ENCODE data around the gene ADAMTS13. TPM values are rescaled to one million over a fixed set of nuclear protein-coding genes. Genes with fewer than 3 reads are reported as not detected.
A peak's percentile ranks its signal among the peaks of the same experiment; 100 is the strongest.

ADAMTS13 gene
- total RNA-seq, 1 donor from 2014 or later = 2.4 TPM

GRCh38 chr9:133426011-133426410 lies 3.8 kb downstream of the ADAMTS13 start:
- Mint-ChIP-seq H3K27me3 (ENCODE audit: insufficient read depth, low read depth) (peaks cover 26% of the 10 kb centered on the region), H3K9me3 (no peaks in the 10 kb centered on the region), H3K27ac (no peak overlapping the region), H3K36me3 (no peaks in the 10 kb centered on the region), H3K4me1 (peaks cover 18% of the 10 kb centered on the region), H3K4me3 (no peak overlapping the region)
- peaks cover 15% of the 10 kb centered on the region for H3F3A ChIP-seq (ENCODE audit: low read depth)
- H2AFZ ChIP-seq (replicated peaks) = no peak overlapping the region
- H3K4me1 ChIP-seq = no peaks in the 10 kb centered on the region
- no peak overlapping the region for H3K9ac ChIP-seq
- peaks cover 36% of the 10 kb centered on the region for H3K27me3 ChIP-seq
- no peaks in the 10 kb centered on the region for H3K79me2 ChIP-seq (ENCODE audit: low read depth)
- no peaks in the 10 kb centered on the region for H3K36me3 ChIP-seq
- no peaks in the 10 kb centered on the region for H3K9me3 ChIP-seq (ENCODE audit: low read depth)
- H3K4me2 ChIP-seq = no peak overlapping the region
- DNase-seq (ENCODE audit: low spot score) = no peak
- no peak overlapping the region for H3K27ac ChIP-seq
- H4K20me1 ChIP-seq (ENCODE audit: low read depth) = no peaks in the 10 kb centered on the region
- TF ChIP-seq EZH2phosphoT487 (IDR thresholded peaks at IDR 0.05) = no peak
- TF ChIP-seq CTCF (IDR thresholded peaks at IDR 0.05) = no peak
- TF ChIP-seq EZH2 (IDR thresholded peaks at IDR 0.05) = no peak
- H3K4me3 ChIP-seq = no peak overlapping the region

GRCh38 chr9:133427658-133428348 lies 5.6 kb downstream of the ADAMTS13 start:
- H3K27me3 ChIP-seq = peaks cover 36% of the 10 kb centered on the region
- H4K20me1 ChIP-seq (ENCODE audit: low read depth) = no peaks in the 10 kb centered on the region
- H3K4me3 ChIP-seq = peak overlapping the region; percentile 42
- H3K4me2 ChIP-seq = peak overlapping the region; percentile 73
- Mint-ChIP-seq H3K27me3 (ENCODE audit: insufficient read depth, low read depth) (peaks cover 22% of the 10 kb centered on the region), H3K36me3 (no peaks in the 10 kb centered on the region), H3K27ac (no peak overlapping the region), H3K9me3 (no peaks in the 10 kb centered on the region), H3K4me1 (peaks cover 12% of the 10 kb centered on the region), H3K4me3 (peak overlapping the region; percentile 81)
- no peak overlapping the region for H3K27ac ChIP-seq
- TF ChIP-seq EZH2 (IDR thresholded peaks at IDR 0.05) (no peak), EZH2phosphoT487 (IDR thresholded peaks at IDR 0.05) (no peak), CTCF (IDR thresholded peaks at IDR 0.05) (no peak)
- no peaks in the 10 kb centered on the region for H3K36me3 ChIP-seq
- H2AFZ ChIP-seq (replicated peaks) = peak overlapping the region; percentile 58
- peaks cover 15% of the 10 kb centered on the region for H3F3A ChIP-seq (ENCODE audit: low read depth)
- no peaks in the 10 kb centered on the region for H3K4me1 ChIP-seq
- H3K9ac ChIP-seq = no peak overlapping the region
- no peaks in the 10 kb centered on the region for H3K9me3 ChIP-seq (ENCODE audit: low read depth)
- no peaks in the 10 kb centered on the region for H3K79me2 ChIP-seq (ENCODE audit: low read depth)
- DNase-seq (ENCODE audit: low spot score) = no peak

- Mint-ChIP-seq H3K36me3 (no peaks in the 10 kb centered on the region), H3K4me1 (peaks cover 12% of the 10 kb centered on the region), H3K4me3 (no peak overlapping the region), H3K27me3 (ENCODE audit: insufficient read depth, low read depth) (peaks cover 22% of the 10 kb centered on the region), H3K9me3 (no peaks in the 10 kb centered on the region), H3K27ac (no peak overlapping the region)
- H3K79me2 ChIP-seq (ENCODE audit: low read depth) = no peaks in the 10 kb centered on the region
- DNase-seq (ENCODE audit: low spot score) = peak; percentile 87
- H3K9ac ChIP-seq = no peak overlapping the region
- no peaks in the 10 kb centered on the region for H4K20me1 ChIP-seq (ENCODE audit: low read depth)
- H3F3A ChIP-seq (ENCODE audit: low read depth) = peaks cover 15% of the 10 kb centered on the region
- no peaks in the 10 kb centered on the region for H3K36me3 ChIP-seq
- no peaks in the 10 kb centered on the region for H3K4me1 ChIP-seq
- H3K4me3 ChIP-seq = peak overlapping the region; percentile 42
- no peaks in the 10 kb centered on the region for H3K9me3 ChIP-seq (ENCODE audit: low read depth)
- peaks cover 36% of the 10 kb centered on the region for H3K27me3 ChIP-seq
- no peak for TF ChIP-seq EZH2phosphoT487 (IDR thresholded peaks at IDR 0.05)
- no peak for TF ChIP-seq CTCF (IDR thresholded peaks at IDR 0.05)
- no peak for TF ChIP-seq EZH2 (IDR thresholded peaks at IDR 0.05)
- H2AFZ ChIP-seq (replicated peaks) = no peak overlapping the region
- H3K4me2 ChIP-seq = peak overlapping the region; percentile 73
- H3K27ac ChIP-seq = no peak overlapping the region
Measured at GRCh38 chr9:133428617-133429101, 6.5 kb downstream of the ADAMTS13 start.
